Stimulated activated CD4-positive, alpha-beta T cell treated with anti-CD3 and anti-CD28 coated beads, Interleukin-1b, Interleukin-23, amount 100 ng/mL, for 1 hour (primary cell): Measurements from ENCODE around the gene KRTAP1-4.
"Not testable (repeated sequence)": the region's sequence is repeated elsewhere in the genome, so short reads cannot be mapped to it uniquely, and the experiment has no call there.

Experiments
- DNase-seq, 2 donors: peaks; one replicate each; pipeline ENCODE4 v3.0.0-alpha.2; 2020; ENCODE audit warnings: low read depth in 2 of 2

KRTAP1-4 gene

GRCh38 chr17:41048441-41048840 lies 18.4 kb upstream of the KRTAP1-4 start:
- no peak for DNase-seq

- not testable (repeated sequence) for DNase-seq
Measured at GRCh38 chr17:41046735-41047465, 16.9 kb upstream of the KRTAP1-4 start, which contains the start of gene KRTAP2-1. TSS of gene KRTAP2-1 (minus strand) at chr17:41047316. CDS start at chr17:41047267, 49 bp downstream.

GRCh38 chr17:41042953-41043352 lies 13.0 kb upstream of the KRTAP1-4 start:
- DNase-seq, result no peak

- not testable (repeated sequence) for DNase-seq
Measured at GRCh38 chr17:41040783-41041571, 11.0 kb upstream of the KRTAP1-4 start, which contains the start of gene KRTAP1-1. TSS of gene KRTAP1-1 (minus strand) at chr17:41041450. CDS start at chr17:41041397, 53 bp downstream.

- no peak for DNase-seq
Measured at GRCh38 chr17:41037853-41038350, 7.9 kb upstream of the KRTAP1-4 start.

- DNase-seq, result not testable (repeated sequence)
Measured at GRCh38 chr17:41034346-41034935, 4.4 kb upstream of the KRTAP1-4 start, which contains the start of gene KRTAP1-3. TSS of gene KRTAP1-3 (minus strand) at chr17:41034874. CDS start at chr17:41034821, 53 bp downstream.

- no peak for DNase-seq
Measured at GRCh38 chr17:41026715-41027471, 3.1 kb downstream of the KRTAP1-4 start, which contains the start of gene KRTAP1-5. TSS of gene KRTAP1-5 (minus strand) at chr17:41027208. CDS start at chr17:41027155, 53 bp downstream.

- no peak for DNase-seq
Measured at GRCh38 chr17:41024697-41025096, 5.3 kb downstream of the KRTAP1-4 start.

- DNase-seq, result no peak
Measured at GRCh38 chr17:41020336-41020735, 9.7 kb downstream of the KRTAP1-4 start.

GRCh38 chr17:41019415-41019814 lies 10.6 kb downstream of the KRTAP1-4 start:
- DNase-seq, result no peak

GRCh38 chr17:41018541-41018940 lies 11.5 kb downstream of the KRTAP1-4 start:
- DNase-seq, result no peak

- no peak for DNase-seq
Measured at GRCh38 chr17:41016578-41017215, 13.3 kb downstream of the KRTAP1-4 start.

GRCh38 chr17:41015454-41015853 lies 14.5 kb downstream of the KRTAP1-4 start:
- DNase-seq, result no peak

GRCh38 chr17:41013606-41014005 lies 16.4 kb downstream of the KRTAP1-4 start:
- DNase-seq, result no peak

GRCh38 chr17:41013181-41013580 lies 16.8 kb downstream of the KRTAP1-4 start:
- no peak for DNase-seq

GRCh38 chr17:41012326-41013120 lies 17.5 kb downstream of the KRTAP1-4 start:
- DNase-seq, result no peak

- DNase-seq, result no peak
Measured at GRCh38 chr17:41010441-41010840, 19.6 kb downstream of the KRTAP1-4 start.

GRCh38 chr17:41009936-41010335 lies 20.1 kb downstream of the KRTAP1-4 start:
- no peak for DNase-seq

GRCh38 chr17:41009301-41009760 lies 20.7 kb downstream of the KRTAP1-4 start:
- DNase-seq, result no peak

- no peak for DNase-seq
Measured at GRCh38 chr17:41008811-41009210, 21.2 kb downstream of the KRTAP1-4 start, which contains the start of gene KRTAP3-1. TSS of gene KRTAP3-1 (minus strand) at chr17:41009128. CDS start at chr17:41009074, 54 bp downstream.
